ENCODE measurements around the gene TELO2. TPM values are rescaled to one million over a fixed set of nuclear protein-coding genes. Genes with fewer than 3 reads are reported as not detected.

TELO2 gene
- total RNA-seq, 4 donors from 2014 or later, result 12.7 to 38.5 (median 22.2) TPM

GRCh38 chr16:1537138-1537577 is 44.0 kb downstream of the TELO2 start:
- TF ChIP-seq CTCF (IDR thresholded peaks at IDR 0.05), result no peak
- DNase-seq (ENCODE audit: low spot score) (no peak), ATAC-seq (ENCODE audit: low FRiP score) (no peak)

- no peak for TF ChIP-seq CTCF (IDR thresholded peaks at IDR 0.05)
- DNase-seq (ENCODE audit: low spot score) (no peak), ATAC-seq (ENCODE audit: low FRiP score) (no peak)
These were observed 44.7 kb downstream of the TELO2 start for GRCh38 chr16:1537763-1538289.

GRCh38 chr16:1538804-1539520 is 45.8 kb downstream of the TELO2 start:
- no peak for ATAC-seq (ENCODE audit: low FRiP score)
- no peak for DNase-seq (ENCODE audit: low spot score)

DNA sequence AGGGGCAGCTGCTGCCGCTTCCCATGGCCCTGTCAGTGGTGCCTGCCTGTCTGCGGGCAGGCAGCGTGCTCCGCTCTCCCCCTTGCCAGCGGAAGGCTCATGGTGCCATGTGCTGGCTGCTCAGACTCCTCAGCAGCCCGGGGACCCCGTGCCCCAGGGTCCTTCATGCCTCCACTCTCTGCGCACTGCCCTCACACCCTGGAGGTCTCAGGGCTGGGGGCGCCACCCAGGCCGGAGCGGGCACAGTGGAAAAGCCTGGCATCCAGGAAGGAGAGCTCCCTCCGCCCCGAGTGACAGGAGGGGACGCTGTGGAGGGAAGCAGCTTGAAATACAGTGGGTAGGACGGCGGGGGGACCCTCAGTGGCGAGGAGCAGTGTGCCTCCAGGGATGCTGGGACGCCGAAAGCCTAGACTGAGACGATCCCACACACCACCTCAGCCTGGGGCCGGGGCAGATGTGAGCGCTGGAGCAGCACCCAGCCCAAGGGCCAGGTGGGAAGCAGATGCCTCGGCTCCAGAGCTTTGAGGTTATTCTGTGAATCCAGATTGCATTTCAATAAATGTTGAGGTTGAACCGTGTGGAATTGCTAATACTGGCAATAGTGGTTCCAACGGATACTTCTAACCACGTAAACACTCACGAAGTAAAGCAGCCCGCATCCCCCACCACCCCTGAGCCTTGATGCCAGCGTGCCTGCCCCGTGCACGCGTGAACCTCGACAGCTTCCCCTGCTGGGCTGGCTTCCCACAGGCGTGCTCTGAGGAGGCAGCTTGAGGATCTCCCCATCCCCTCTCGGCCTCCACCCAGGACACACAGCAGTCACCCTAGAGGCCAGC is 46.8 kb downstream of the TELO2 start:
- no peak for DNase-seq (ENCODE audit: low spot score)
- no peak for TF ChIP-seq CTCF (IDR thresholded peaks at IDR 0.05)
- no peak for ATAC-seq (ENCODE audit: low FRiP score)

More at GRCh38 chr16:1538804-1539520, 45.8 kb downstream of the TELO2 start:
- TF ChIP-seq CTCF (IDR thresholded peaks at IDR 0.05), result no peak

GRCh38 chr16:1540556-1540855 is 47.3 kb downstream of the TELO2 start:
- TF ChIP-seq CTCF (IDR thresholded peaks at IDR 0.05), result no peak
- ATAC-seq (ENCODE audit: low FRiP score) (no peak), DNase-seq (ENCODE audit: low spot score) (no peak)

DNA sequence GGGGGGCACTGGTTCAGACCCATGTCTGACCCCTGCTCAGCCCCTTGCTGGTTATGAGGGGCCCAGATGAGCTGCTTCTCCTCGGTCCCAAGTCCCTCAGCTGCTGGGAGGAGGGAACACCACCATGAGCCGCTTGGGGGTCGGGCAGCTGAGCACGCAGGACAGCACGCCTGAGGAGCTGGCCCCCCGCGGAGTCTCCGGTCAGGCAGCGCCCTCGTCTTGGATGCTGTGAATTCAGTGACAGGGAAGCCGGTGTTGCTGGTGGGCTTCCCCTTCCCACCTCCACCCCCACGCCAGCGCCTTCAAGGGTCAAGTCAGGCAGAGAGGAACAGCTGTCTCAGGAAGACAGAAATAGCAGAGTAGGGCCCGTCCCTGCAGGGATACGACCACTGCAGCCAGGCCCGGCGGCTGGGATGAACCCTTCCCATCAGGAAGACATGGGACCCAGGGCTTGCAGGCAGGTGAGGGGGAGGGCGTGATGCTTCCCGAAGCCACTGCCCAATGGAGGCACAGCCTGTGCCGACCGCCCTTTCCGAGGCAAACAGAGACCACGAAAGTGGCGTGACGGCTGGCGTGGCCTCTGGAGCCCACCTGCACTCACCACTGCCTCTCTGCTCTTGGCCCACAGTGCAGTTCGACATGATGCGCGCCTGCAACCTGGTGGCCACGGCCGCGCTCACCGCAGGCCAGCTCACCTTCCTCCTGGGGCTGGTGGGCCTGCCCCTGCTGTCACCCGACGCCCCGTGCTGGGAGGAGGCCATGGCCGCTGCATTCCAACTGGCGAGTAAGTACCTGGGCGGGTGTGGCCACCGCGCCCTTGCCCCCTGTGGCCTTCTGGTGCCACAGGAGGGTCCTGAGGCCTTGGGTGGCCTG is 48.4 kb downstream of the TELO2 start:
- DNase-seq (ENCODE audit: low spot score) (no peak), ATAC-seq (ENCODE audit: low FRiP score) (no peak)

More for the DNA sequence above, 48.4 kb downstream of the TELO2 start:
- TF ChIP-seq CTCF (IDR thresholded peaks at IDR 0.05), result no peak

All from omental fat pad (tissue), 4 donors.